ENCODE measurements around the gene FAM3B. TPM values are rescaled to one million over a fixed set of nuclear protein-coding genes. Genes with fewer than 3 reads are reported as not detected.

Gene FAM3B
- total RNA-seq, 1 donor from 2014 or later = 4.5 TPM

- no peaks in the 10 kb centered on the region for H3K36me3 ChIP-seq (ENCODE audit: control insufficient read depth, insufficient read depth, low read length)
- H3K27me3 ChIP-seq (ENCODE audit: control insufficient read depth, insufficient read depth, low read length) = peaks cover 8% of the 10 kb centered on the region
- TF ChIP-seq CTCF (IDR thresholded peaks at IDR 0.05; ENCODE audit: insufficient read depth, low read length, poor library complexity, severe bottlenecking) = no peak
- no peak overlapping the region for H3K4me3 ChIP-seq (ENCODE audit: low read depth, low read length)
- DNase-seq (ENCODE audit: low read depth) = no peak
Measured at GRCh38 chr21:41321908-41322495, 5.4 kb downstream of the FAM3B start.

GRCh38 chr21:41322496-41323382, 6.1 kb downstream of the FAM3B start:
- no peak for DNase-seq (ENCODE audit: low read depth)
- Histone ChIP-seq H3K4me3 (ENCODE audit: low read depth, low read length) (no peak overlapping the region), H3K36me3 (ENCODE audit: control insufficient read depth, insufficient read depth, low read length) (no peaks in the 10 kb centered on the region), H3K27me3 (ENCODE audit: control insufficient read depth, insufficient read depth, low read length) (peaks cover 5% of the 10 kb centered on the region)
- no peak for TF ChIP-seq CTCF (IDR thresholded peaks at IDR 0.05; ENCODE audit: insufficient read depth, low read length, poor library complexity, severe bottlenecking)

GRCh38 chr21:41325138-41325912, 8.7 kb downstream of the FAM3B start:
- no peak overlapping the region for H3K4me3 ChIP-seq (ENCODE audit: low read depth, low read length)
- no peaks in the 10 kb centered on the region for H3K27me3 ChIP-seq (ENCODE audit: control insufficient read depth, insufficient read depth, low read length)
- H3K36me3 ChIP-seq (ENCODE audit: control insufficient read depth, insufficient read depth, low read length) = no peaks in the 10 kb centered on the region
- TF ChIP-seq CTCF (IDR thresholded peaks at IDR 0.05; ENCODE audit: insufficient read depth, low read length, poor library complexity, severe bottlenecking) = no peak
- no peak for DNase-seq (ENCODE audit: low read depth)

GRCh38 chr21:41326414-41327080, 9.9 kb downstream of the FAM3B start:
- H3K4me3 ChIP-seq (ENCODE audit: low read depth, low read length) = no peak overlapping the region
- H3K36me3 ChIP-seq (ENCODE audit: control insufficient read depth, insufficient read depth, low read length) = no peaks in the 10 kb centered on the region
- no peaks in the 10 kb centered on the region for H3K27me3 ChIP-seq (ENCODE audit: control insufficient read depth, insufficient read depth, low read length)
- no peak for DNase-seq (ENCODE audit: low read depth)
- no peak for TF ChIP-seq CTCF (IDR thresholded peaks at IDR 0.05; ENCODE audit: insufficient read depth, low read length, poor library complexity, severe bottlenecking)

- DNase-seq (ENCODE audit: low read depth) = no peak
- no peaks in the 10 kb centered on the region for H3K36me3 ChIP-seq (ENCODE audit: control insufficient read depth, insufficient read depth, low read length)
- H3K4me3 ChIP-seq (ENCODE audit: low read depth, low read length) = no peak overlapping the region
- no peak for TF ChIP-seq CTCF (IDR thresholded peaks at IDR 0.05; ENCODE audit: insufficient read depth, low read length, poor library complexity, severe bottlenecking)
- H3K27me3 ChIP-seq (ENCODE audit: control insufficient read depth, insufficient read depth, low read length) = no peaks in the 10 kb centered on the region
Measured at GRCh38 chr21:41327753-41328152, 11.2 kb downstream of the FAM3B start.

Measured in kidney epithelial cell (primary cell).